Astrocyte of the spinal cord (primary cell): ENCODE data around the gene HRH2.

Experiments
- DNase-seq: peaks from one replicate; pipeline ENCODE4 v3.0.0; 2011; ENCODE audit warnings: low read depth, low spot score
- H3K4me3 ChIP-seq: 2 replicates; pipeline ENCODE4 v1.5.1; 2011; ENCODE audit warnings: low read depth, mild to moderate bottlenecking, low read length, moderate library complexity
- in situ Hi-C: cut with HindIII; loops from 2 replicates; pipeline ENCODE4 v1.10.0; 2017; ENCODE audit warnings: low sequenced_read_pairs
- TF ChIP-seq, protein P1 (sequence below): IDR thresholded peaks from 2 replicates; pipeline ENCODE4 v1.5.1; 2012; ENCODE audit warnings: low read depth, mild to moderate bottlenecking, low read length, inconsistent platforms

Gene HRH2

DNA sequence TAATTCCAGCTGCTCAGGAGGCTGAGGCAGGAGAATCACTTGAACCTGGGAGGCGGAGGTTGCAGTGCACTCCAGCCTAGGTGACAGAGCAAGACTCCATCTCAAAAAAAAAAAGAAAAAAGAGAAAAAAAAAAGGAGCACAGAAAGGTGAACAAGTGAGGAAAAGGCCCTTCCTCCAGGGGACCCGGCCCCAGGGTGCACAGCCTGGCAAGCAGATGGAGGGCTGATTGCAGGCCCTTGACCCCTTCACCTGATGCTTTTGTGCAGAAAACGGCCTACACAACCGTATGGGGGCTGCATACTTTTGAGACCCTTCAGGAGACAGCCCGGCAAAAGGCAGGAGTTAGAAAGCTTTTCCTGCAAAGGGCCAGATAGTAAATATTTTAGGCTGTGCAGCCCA, 33.9 kb downstream of the HRH2 start:
- TF ChIP-seq, protein P1, sequence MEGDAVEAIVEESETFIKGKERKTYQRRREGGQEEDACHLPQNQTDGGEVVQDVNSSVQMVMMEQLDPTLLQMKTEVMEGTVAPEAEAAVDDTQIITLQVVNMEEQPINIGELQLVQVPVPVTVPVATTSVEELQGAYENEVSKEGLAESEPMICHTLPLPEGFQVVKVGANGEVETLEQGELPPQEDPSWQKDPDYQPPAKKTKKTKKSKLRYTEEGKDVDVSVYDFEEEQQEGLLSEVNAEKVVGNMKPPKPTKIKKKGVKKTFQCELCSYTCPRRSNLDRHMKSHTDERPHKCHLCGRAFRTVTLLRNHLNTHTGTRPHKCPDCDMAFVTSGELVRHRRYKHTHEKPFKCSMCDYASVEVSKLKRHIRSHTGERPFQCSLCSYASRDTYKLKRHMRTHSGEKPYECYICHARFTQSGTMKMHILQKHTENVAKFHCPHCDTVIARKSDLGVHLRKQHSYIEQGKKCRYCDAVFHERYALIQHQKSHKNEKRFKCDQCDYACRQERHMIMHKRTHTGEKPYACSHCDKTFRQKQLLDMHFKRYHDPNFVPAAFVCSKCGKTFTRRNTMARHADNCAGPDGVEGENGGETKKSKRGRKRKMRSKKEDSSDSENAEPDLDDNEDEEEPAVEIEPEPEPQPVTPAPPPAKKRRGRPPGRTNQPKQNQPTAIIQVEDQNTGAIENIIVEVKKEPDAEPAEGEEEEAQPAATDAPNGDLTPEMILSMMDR: no peak
- in situ Hi-C loops: no loop called here
- DNase-seq: no peak
- no peak overlapping the region for H3K4me3 ChIP-seq

DNA sequence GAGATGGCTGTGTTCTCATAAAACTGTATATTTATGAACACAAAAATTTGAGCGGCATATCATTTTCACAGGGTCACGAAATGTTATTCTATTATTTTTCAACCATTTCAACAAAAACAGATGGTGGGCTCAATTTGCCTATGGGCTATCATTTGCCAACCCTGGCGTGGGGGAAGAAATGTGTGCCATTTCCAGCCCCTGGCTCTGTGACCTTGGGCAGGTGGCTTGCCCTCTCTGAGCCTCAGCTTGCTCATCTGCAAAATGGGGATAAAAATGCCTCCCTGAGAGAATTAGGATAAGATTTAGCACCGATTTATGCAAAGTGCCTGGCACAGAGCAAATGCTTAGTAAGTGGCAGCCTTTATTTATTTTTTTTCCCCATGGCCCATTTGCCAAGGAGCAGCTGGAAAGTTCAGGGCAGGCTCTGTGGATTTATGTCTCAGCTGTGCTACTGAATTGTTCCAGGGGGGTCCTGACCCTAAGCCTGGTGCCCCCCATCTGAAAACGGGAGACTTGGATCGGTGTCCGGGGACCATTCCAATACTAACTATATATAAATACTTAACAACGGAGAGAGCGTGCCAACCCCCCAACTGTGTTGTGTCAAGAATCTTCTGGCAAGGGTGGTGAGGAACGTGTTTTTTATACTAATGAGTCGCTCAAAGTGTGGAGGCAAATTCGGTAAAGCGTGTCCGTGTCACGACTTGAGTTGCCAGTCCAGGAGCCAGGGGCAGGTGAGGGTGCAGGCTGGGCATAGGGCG, 34.5 kb downstream of the HRH2 start:
- DNase-seq: no peak
- TF ChIP-seq, protein P1: no peak
- no peak overlapping the region for H3K4me3 ChIP-seq
- in situ Hi-C loops: no loop called here

DNA sequence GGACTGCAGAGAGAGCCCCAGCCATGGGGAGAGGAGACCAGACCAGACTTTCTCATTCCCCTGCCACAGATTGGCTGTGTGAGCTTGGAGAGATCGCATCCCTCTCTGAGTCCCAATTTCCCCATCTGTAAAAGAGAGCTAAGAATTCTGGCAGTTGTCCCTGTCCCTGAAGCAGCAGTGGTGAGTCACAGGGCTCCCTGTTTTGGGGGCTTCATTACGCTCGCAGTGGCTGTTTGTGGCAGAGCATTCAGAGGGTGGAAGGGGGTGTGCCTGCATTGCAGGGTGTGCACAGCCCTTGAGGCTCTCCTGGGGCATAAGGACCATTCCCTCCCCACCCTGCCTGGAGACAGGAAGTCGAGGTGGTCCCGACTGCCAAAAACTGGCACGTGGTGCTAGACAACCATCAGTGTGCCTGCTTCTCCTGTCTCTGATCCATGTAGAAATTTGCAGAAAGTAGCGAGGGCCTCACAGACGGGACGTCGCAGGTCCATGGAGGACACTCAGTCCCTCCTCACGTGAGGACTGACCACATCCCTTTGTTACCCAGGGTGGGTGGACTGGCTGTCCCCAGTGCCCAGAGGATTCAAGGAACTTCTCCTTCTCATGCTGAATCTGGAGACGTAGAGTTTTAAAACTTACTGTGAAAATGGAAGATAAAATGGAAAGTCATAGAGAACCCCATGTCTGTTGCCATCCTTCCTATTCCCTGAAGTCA, 35.3 kb downstream of the HRH2 start:
- in situ Hi-C loops: no loop called here
- no peak overlapping the region for H3K4me3 ChIP-seq
- TF ChIP-seq, protein P1: no peak
- no peak for DNase-seq

DNA sequence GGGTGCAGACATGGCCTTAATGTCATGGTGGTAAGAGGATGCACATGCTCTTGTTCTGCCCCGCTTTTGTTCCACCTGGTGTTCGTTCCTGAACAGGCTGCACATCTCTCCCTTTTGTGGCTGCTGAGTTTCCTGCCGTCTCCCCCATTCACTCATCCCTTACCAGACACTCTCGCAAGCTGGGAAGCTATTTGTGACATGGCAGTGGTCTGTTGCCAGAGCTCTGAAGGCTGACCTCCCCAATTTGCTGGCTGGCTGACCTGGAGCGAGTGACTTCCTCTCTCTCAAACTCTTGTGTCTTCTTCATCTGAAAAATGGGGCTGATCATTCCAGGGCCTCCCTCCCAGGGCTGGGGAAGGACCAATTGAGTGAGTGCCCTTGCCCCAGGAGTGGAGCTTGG, 35.9 kb downstream of the HRH2 start:
- TF ChIP-seq, protein P1: no peak
- in situ Hi-C loops: no loop called here
- no peak overlapping the region for H3K4me3 ChIP-seq
- no peak for DNase-seq

DNA sequence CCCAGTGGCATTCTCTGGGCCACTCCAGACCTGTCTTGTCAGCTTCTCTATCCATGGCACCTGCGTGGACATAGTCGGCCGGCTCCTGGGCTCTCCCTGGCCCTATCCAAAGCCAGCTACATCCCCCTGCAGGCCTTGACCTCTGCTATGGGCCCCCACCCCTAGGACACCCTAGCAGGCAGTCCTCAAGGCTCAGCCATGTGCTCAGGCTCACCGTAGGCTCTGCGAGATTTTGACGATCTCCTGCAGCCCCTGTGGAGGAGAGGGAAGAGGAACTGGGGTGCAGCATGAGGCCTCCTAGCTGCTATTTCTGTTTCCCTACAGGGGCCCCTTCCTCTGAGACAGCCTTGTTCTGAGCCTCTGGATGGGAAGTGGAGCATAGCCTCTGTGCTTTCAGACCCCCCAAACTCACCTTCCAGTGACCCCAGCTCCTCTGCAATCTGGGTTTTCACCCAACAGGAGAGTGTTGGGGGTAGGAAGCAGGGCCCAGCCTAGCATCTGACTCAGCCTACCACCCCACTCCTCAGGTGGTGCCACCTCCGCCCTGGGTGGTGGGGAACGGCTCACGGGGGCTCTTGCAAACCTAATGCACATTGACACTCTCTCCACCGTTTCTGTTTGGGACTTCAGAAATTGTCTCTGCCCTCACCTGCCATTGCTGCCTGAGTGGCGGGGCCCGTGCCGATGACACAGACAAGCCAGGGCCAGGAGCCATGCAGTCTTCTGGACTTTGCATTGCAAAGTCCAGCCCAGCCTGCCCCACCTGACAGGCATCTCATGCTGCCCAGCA, 36.7 kb downstream of the HRH2 start:
- no peak for DNase-seq
- H3K4me3 ChIP-seq: no peak overlapping the region
- TF ChIP-seq, protein P1: no peak
- in situ Hi-C loops: no loop called here

DNA sequence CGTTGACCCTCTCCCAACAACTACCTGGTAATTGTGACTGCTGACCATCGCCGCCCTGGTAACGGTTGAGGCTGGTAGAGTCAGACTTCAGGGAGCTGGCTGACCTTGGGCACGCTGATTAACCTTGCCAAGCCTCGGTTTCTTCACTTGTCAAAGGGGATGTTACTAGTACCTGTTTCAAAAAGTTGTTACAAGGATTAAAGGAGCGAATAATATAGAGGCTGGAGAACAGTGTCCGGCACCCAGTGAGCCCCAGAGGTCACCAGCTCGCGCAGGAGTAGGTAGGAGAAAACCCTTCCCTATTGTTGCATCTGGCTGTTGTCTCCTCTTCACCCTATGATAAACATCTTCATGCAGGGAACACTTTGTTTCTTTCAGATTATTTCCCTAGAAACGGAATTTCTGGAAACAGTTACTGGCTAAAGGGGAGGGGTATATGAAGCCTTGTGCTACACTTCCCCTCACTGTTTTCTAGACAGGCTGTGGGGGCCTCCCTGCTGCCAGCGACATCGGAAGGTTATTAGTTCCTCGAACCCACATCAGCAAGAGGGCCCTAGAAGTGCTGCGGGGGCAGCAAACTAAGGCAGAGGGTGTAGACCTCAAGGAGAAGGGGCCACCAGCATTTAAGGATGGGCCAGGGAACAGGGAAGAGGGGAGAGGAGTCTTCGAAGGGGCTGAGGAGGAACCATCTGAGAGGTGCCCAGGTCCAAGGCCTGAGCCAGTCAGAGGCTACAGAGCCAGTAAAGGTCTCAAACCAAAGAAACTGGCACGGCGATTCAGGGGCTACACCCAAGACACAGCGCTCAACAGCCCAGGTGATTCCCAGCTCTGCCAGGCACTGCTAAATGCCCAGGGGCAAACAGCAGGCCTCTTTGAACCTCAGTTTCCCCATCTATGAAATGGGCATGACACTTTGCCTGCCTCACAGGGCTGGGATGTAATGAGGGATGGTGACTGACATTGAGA, 37.6 kb downstream of the HRH2 start:
- no peak overlapping the region for H3K4me3 ChIP-seq
- in situ Hi-C loops: no loop called here
- DNase-seq: no peak
- TF ChIP-seq, protein P1: no peak
